IPS-NIHi7 (cell line): ENCODE measurements around the gene RAB43.
A peak's percentile ranks its signal among the peaks of the same experiment; 100 is the strongest.
"Not testable (repeated sequence)": the region's sequence is repeated elsewhere in the genome, so short reads cannot be mapped to it uniquely, and the experiment has no call there.

Experiments
- DNase-seq: peaks from one replicate; pipeline ENCODE4 v3.0.0; 2012; ENCODE audit warnings: mixed read lengths; ENCODE audit errors: extremely low spot score

The RAB43 gene

DNA sequence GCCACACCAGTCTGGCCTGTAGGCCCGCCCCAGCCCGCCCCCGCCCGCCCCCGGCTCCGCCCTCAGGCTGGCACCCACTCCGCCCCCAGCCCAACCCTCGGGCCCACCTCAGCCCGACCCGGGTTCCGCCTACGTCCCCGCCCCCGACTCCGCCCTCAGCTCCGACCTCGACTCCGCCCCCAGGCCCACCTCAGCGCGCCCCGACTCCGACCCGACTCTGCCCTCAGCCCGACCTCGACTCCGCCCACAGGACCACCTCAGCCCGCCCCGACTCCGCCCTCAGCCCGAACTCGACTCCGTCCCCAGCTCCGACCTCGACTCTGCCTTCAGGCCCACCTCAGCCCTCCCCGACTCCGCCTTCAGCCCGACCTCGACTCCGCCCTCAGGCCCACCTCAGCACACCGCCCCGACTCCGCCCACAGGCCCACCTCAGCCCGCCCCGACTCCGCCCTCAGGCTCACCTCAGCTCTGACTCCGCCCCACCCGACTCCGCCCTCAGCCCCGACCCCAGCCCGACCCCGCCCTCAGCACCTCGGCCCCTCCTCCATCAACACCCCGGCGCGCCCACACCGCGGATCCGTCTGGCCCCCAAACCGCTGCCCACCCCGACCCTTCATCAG, at the start of gene RAB43:
RAB43 (minus strand) TSS at position 13 of the 620 bp plus-strand sequence. CDS start 315 bp downstream, outside the sequence.
- DNase-seq: peak; percentile 100

GRCh38 chr3:129166579-129167332, 45.2 kb upstream of the RAB43 start:
- no peak for DNase-seq

DNA sequence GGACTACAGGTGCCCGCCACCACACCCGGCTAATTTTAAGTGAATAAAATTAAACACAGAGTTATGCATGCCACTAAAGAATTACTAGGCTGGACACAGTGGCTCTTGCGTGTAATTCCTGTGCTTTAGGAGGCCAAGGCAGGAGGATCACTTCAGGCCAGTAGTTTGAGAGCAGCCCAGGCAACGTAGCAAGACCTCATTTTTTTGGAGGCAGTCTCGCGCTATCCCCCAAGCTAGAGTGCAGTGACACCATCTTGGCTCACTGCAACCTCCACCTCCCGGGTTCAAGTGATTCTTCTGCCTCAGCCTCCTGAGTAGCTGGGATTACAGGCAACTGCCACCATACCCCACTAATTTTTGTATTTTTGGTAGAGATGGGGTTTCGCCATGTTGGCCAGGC, 44.0 kb upstream of the RAB43 start:
- not testable (repeated sequence) for DNase-seq

DNA sequence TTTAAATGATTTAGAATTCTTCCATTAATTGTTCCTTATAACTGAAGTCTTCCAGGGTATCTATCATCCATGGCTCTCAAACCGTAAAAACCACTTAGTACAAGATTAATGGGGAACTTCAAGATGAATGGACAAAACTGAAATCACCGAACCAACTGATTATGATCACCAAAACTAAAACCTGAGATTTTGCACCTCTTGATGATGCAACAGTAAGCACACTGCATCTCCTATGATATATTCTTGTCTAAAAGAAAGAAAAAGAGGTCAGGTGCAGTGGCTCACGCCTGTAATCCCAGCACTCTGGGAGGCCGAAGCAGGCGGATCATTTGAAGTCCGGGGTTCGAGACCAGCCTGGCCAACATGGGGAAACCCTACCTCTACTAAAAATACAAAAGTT, 42.9 kb upstream of the RAB43 start:
- no peak for DNase-seq

DNA sequence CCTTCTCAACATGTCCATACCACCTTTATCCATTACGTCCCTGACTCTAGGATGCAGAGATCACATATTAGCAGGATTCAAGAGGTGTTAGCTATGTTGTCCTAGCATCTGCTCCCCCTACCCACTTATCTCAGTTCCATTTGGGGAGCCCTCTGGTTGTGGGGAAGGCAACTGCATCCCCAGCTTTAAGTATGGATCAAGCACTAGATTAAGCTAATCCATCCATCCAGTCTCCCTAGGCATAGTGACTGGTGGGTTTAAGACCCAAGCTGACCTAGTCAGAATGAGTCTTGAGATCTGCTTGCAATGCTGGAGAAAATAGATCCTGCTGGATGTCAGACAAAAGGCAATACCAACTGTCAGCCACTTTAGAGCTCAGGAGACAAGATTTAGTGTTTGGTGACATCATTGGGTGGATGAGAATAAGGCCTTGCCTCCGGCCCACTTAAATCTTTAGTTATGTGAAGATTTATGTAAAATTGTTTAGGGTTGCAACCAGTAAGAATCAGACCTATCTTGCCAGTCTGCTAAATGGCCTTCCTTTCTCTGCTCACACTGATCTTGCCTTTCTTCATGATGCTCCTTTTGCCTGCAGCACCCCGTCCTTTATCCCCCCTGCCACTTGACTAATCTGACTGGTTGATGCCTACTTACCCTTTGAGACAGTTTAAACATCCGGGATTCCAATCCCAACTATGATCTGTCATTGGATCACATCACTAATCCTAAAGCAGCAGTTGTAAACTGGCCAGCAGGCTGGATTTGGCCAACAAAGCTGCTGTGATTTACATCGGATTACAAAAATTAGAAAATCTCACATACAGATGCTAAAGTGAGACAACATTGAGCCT, 41.4 kb upstream of the RAB43 start:
- DNase-seq: peak; percentile 27

GRCh38 chr3:129161860-129162271, 40.3 kb upstream of the RAB43 start:
- peak; percentile 30 for DNase-seq

GRCh38 chr3:129160891-129161859, 39.6 kb upstream of the RAB43 start, which contains the start of gene ISY1:
ISY1 (minus strand) TSS chr3:129161063; CDS start chr3:129160975, 88 bp downstream.
- peak; percentile 96 for DNase-seq

DNA sequence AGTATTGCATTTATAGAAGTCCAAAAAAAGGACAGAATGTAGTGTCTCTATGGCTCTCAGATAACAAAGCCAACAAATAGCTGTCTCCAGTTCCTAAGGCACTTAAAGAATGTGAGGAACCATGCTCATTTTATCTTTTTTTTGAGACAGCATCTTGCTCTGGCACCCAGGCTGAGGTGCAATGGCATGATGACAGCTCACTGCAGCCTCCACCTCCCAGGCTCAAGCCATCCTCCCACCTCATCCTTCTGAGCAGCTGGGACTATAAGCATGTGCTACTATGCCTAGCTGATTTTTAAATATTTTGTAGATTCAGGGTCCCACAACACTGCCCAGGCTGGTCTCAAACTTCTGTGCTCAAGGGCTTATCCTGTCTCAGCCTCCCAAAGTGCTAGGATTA, 23.2 kb upstream of the RAB43 start:
- no peak for DNase-seq

GRCh38 chr3:129141011-129141410, 19.4 kb upstream of the RAB43 start:
- DNase-seq: not testable (repeated sequence)

DNA sequence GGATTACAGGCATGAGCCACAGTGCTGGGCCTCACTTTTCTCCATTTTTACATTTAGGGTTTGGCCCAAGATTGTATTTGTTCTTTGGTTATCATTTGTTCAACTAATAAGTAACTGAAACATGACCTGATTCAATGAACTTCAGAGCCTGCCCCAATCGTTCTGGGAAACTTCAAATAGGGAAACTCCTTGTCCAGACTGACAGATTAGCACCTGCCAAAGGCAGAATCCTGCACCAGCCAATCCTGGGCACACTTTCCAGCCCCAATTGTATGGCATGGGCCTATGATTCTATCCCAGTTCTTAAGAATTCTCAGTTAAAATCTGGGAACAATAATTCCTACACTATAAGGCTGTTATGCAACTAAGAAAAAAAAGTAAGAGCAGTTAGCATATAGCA, 18.3 kb upstream of the RAB43 start:
- DNase-seq: no peak

- DNase-seq: not testable (repeated sequence)
Measured at GRCh38 chr3:129136275-129136674, 14.7 kb upstream of the RAB43 start.

DNA sequence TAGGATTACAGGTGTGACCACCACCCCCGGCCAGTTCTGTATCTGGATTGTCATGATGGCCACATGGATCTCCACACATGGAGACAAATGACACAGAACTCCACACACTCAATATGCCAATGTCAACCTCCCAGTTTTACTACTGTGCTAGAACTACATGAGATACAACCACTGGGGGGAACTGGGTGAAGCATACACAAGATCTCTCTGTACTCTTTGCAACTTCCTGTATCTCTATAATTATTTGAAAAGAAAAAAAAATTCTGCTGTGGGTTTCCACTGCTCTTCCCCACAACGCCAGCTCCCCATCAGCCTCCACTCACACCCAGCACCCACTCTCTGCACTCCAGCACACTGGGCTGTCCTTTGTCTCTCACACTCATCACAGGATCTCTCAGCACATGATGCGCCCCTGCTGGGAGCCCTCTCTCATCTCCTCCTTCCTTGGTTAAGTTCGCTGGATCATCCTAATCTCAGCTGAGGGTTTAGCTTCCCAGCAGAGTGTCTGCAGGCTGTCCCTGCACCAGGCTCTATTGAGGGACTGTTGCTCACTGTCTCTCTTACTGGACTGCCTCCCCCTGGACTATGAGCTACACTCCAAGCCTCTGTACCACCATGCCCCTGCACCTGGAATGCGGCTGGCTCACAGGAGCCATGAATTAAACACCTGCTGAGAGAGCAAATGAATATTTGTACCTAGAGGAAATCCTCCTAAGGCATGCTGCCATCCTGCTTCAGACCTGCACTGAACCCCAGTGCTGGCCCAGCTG, 10.7 kb upstream of the RAB43 start:
- DNase-seq: no peak

DNA sequence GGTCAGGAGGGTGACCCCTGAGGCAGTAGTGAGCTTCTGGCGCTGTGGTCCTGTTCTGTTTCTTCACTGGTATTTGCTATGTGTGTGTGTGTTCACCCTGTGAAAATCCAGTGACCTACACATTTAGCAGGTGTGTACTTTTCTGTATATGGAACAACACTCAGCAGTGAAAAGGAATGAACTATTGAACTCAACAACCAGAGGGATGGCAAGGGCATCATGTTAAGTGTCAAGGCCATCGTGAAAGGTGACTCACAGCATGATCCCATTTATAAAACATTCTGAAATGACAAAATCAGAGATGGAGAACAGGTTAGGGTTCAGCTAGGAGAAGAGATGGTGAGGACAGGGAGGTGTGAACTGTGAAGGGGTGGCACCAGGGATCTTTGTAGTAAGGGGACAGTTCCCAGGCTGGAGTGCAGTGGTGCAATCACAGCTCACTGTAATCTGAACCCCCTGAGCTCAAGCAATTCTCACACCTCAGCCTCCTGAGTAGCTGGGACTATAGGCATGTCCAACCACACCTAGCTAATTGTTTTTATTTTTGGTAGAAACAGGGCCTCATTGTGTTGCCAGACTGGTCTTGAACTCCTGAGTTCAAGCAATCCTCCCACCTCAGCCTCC, 10.0 kb upstream of the RAB43 start:
- no peak for DNase-seq

- no peak for DNase-seq
Measured at GRCh38 chr3:129130291-129130813, 8.7 kb upstream of the RAB43 start.

- DNase-seq: no peak
Measured at GRCh38 chr3:129128357-129129155, 7.0 kb upstream of the RAB43 start.

- DNase-seq: no peak
Measured at GRCh38 chr3:129126726-129127280, 5.2 kb upstream of the RAB43 start.

DNA sequence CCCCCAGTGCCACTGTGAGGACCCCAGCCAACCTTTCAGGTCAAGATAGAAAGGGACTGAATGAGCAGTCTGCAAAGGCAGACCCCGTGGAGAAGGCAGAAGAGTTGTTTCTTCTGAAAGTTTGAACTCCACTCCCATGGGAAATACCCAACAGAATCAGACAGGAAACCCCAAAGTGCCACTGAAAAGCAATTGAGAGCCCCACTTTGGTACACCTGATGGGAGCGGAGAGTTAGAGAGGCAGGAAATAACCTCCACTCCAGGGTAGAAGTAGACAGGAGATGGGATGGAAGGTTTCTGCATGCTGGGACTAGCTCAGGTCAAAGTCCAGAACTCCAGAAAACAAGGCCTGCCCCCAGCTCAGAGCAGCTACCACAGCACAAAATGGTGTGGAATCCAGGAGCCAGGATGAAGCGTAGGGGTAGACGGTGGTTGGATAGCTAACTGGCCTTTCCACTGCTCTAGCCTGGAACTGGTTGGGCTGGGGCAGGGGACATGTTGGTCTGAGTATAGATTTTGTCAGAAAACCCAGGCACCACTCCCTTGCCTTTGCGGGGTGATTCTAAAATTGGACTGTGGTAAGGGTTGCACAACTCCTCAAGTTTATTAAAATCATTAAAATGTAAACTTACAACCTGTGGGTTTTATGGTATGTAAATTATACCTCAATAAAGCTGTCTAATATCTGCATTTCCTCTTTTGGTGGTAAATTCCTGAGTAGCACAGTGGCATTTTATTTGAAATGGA, 1.9 kb upstream of the RAB43 start:
- no peak for DNase-seq
